WTC11 (cell line): Measurements from ENCODE around the gene CCDC136. TPM values are rescaled to one million over a fixed set of nuclear protein-coding genes. Genes with fewer than 3 reads are reported as not detected.

ENCODE experiments used
- ATAC-seq: fragments of 200-7000 bp; cut with Tn5 transposase; 2 replicates; pipeline ENCODE4 v1.10.0; 2021; ENCODE audit warnings: mild to moderate bottlenecking, moderate library complexity
- CTCF ChIA-PET: fragments of 300-600 bp; sonication (Branson Sonifier 250); formaldehyde crosslinking; loops from one replicate; lab custom pipeline; 2021; ENCODE audit warnings: antibody characterized with exemption; lab: Charles Lee
- POLR2A ChIA-PET: fragments of 350-600 bp; sonication (Branson Sonifier 250); formaldehyde crosslinking; loops from one replicate; lab custom pipeline; 2021; ENCODE audit warnings: antibody characterized with exemption; lab: Charles Lee
- DNase-seq: peaks from one replicate; pipeline ENCODE4 v3.0.0; 2021; ENCODE audit warnings: low spot score
- H3K27ac Mint-ChIP-seq: 2 replicates; pipeline ENCODE4 v1.8.0; 2021; ENCODE audit warnings: mixed read lengths
- H3K27me3 Mint-ChIP-seq: 2 replicates; pipeline ENCODE4 v1.8.0; 2021; ENCODE audit warnings: low read depth, mild to moderate bottlenecking, moderate library complexity, mixed read lengths
- H3K36me3 Mint-ChIP-seq: 2 replicates; pipeline ENCODE4 v1.8.0; 2021; ENCODE audit warnings: mixed read lengths
- H3K4me1 Mint-ChIP-seq: 2 replicates; pipeline ENCODE4 v1.8.0; 2022; ENCODE audit warnings: mixed read lengths
- H3K4me3 Mint-ChIP-seq: 2 replicates; pipeline ENCODE4 v1.8.0; 2021; ENCODE audit warnings: mild to moderate bottlenecking, moderate library complexity, mixed read lengths
- H3K9me3 Mint-ChIP-seq: 2 replicates; pipeline ENCODE4 v1.8.0; 2021; ENCODE audit warnings: mixed read lengths
- ARID4B ChIP-seq: sonication (generic); formaldehyde crosslinking; IDR thresholded peaks from 2 replicates; pipeline ENCODE4 v1.8.0; 2023; ENCODE audit warnings: missing genetic modification reagents, mild to moderate bottlenecking, borderline replicate concordance
- ATF2 ChIP-seq: sonication (generic); formaldehyde crosslinking; IDR thresholded peaks from 2 replicates; pipeline ENCODE4 v1.8.1; 2022; ENCODE audit warnings: low read depth, missing genetic modification reagents, borderline replicate concordance
- CDX4 ChIP-seq: fragments of 250-450 bp; sonication (Bioruptor Pico); IDR thresholded peaks from 2 replicates; pipeline ENCODE4 v1.9.0; 2021; ENCODE audit warnings: moderate library complexity, mild to moderate bottlenecking, inconsistent platforms, borderline replicate concordance
- FOXJ3 ChIP-seq: sonication (generic); formaldehyde crosslinking; IDR thresholded peaks from 2 replicates; pipeline ENCODE4 v1.9.0; 2021; ENCODE audit warnings: missing genetic modification reagents, mild to moderate bottlenecking, borderline replicate concordance
- GTF2I ChIP-seq: fragments of 250-450 bp; sonication (Bioruptor Pico); conservative IDR thresholded peaks from 2 replicates; pipeline ENCODE4 v1.4.0; 2021; ENCODE audit warnings: mild to moderate bottlenecking
- HMGXB4 ChIP-seq: sonication (generic); formaldehyde crosslinking; IDR thresholded peaks from 2 replicates; pipeline ENCODE4 v1.8.1; 2023; ENCODE audit warnings: mild to moderate bottlenecking, moderate library complexity, missing genetic modification reagents
- KAT7 ChIP-seq: sonication (generic); formaldehyde crosslinking; IDR thresholded peaks from 2 replicates; pipeline ENCODE4 v1.8.1; 2023; ENCODE audit warnings: missing genetic modification reagents, mild to moderate bottlenecking, borderline replicate concordance
- MXD4 ChIP-seq: fragments of 250-450 bp; sonication (Bioruptor Pico); IDR thresholded peaks from 2 replicates; pipeline ENCODE4 v1.8.0; 2021; ENCODE audit warnings: mild to moderate bottlenecking, moderate library complexity, borderline replicate concordance
- NR3C1 ChIP-seq: sonication (generic); formaldehyde crosslinking; conservative IDR thresholded peaks from 2 replicates; pipeline ENCODE4 v1.8.1; 2023; ENCODE audit warnings: low read depth, mild to moderate bottlenecking, missing genetic modification reagents
- SMAD4 ChIP-seq: sonication (generic); formaldehyde crosslinking; IDR thresholded peaks from 2 replicates; pipeline ENCODE4 v1.8.0; 2022; ENCODE audit warnings: mild to moderate bottlenecking, missing genetic modification reagents
- ZNF138 ChIP-seq: sonication (generic); formaldehyde crosslinking; conservative IDR thresholded peaks from 2 replicates; pipeline ENCODE4 v1.8.1; 2022; ENCODE audit warnings: mild to moderate bottlenecking, moderate library complexity, missing genetic modification reagents
- ZNF396 ChIP-seq: fragments of 250-450 bp; sonication (Bioruptor Pico); IDR thresholded peaks from 2 replicates; pipeline ENCODE4 v1.8.0; 2021; ENCODE audit warnings: mild to moderate bottlenecking, moderate library complexity, borderline replicate concordance
- ZNF423 ChIP-seq: fragments of 250-450 bp; sonication (Bioruptor Pico); IDR thresholded peaks from 2 replicates; pipeline ENCODE4 v2.1.2; 2022; ENCODE audit warnings: mild to moderate bottlenecking, moderate library complexity
- total RNA-seq: library from RNA; stranded (reverse); gene quantifications from 3 replicates; pipeline ENCODE4 v1.2.3, GENCODE V29; 2021

The CCDC136 gene
- total RNA-seq, 1 experiment from 2014 or later: 51.0 TPM

GRCh38 chr7:128842674-128843641, 51.2 kb downstream of the CCDC136 start (continued):
- no peak for TF ChIP-seq KAT7 (CRISPR knock-in tag)

- no peak overlapping the region for H3K4me3 Mint-ChIP-seq
- H3K9me3 Mint-ChIP-seq: no peaks in the 10 kb centered on the region
- TF ChIP-seq CDX4 (CRISPR knock-in tag) (no peak), ZNF138 (CRISPR knock-in tag) (no peak), NR3C1 (no peak), ARID4B (no peak), MXD4 (CRISPR knock-in tag) (no peak), GTF2I (CRISPR knock-in tag) (no peak), ZNF396 (CRISPR knock-in tag) (no peak), ZNF423 (CRISPR knock-in tag) (no peak), ATF2 (CRISPR knock-in tag) (no peak), HMGXB4 (no peak), SMAD4 (CRISPR knock-in tag) (no peak), FOXJ3 (CRISPR knock-in tag) (no peak)
- ChIA-PET CTCF (interaction anchor here (1.2 to 4.4 kb wide), 4 partner anchors 13 to 40 kb away, joined by 3 to 47 read pairs (median 6); no protein-coding TSS in a partner anchor), POLR2A (no interaction called here)
- H3K27me3 Mint-ChIP-seq: no peaks in the 10 kb centered on the region; the same call in 1 of the 2 replicates
- H3K4me1 Mint-ChIP-seq: peaks cover 8% of the 10 kb centered on the region
- no peak for DNase-seq
- H3K27ac Mint-ChIP-seq: no peak overlapping the region
- ATAC-seq: no peak
- no peaks in the 10 kb centered on the region for H3K36me3 Mint-ChIP-seq
These were observed 52.3 kb downstream of the CCDC136 start for GRCh38 chr7:128843938-128844621.
